Sigmoid colon (tissue), 7 donors: ENCODE results near the gene MED13L. TPM values are rescaled to one million over a fixed set of nuclear protein-coding genes. Genes with fewer than 3 reads are reported as not detected.

Experiments used
- DNase-seq: peaks from one replicate; pipeline ENCODE4 v3.0.0-alpha.2; 2019
- H3K27ac ChIP-seq, 4 donors: fragments of 200-600 bp; sonication (generic); one replicate each; pipeline ENCODE4 v1.5.1; 2016 to 2019; ENCODE audit warnings: mild to moderate bottlenecking in 1 of 4
- H3K27me3 ChIP-seq, 3 donors: fragments of 200-600 bp; sonication (generic); one replicate each; pipeline ENCODE4 v1.5.1; 2019; ENCODE audit warnings: mild to moderate bottlenecking in 1 of 3
- H3K36me3 ChIP-seq, 4 donors: fragments of 200-600 bp; sonication (generic); one replicate each; pipeline ENCODE4 v1.5.1; 2016 to 2019
- H3K4me1 ChIP-seq, 4 donors: fragments of 200-600 bp; sonication (generic); one replicate each; pipeline ENCODE4 v1.5.1; 2017 to 2019
- H3K4me3 ChIP-seq, 4 donors: fragments of 200-600 bp; sonication (generic); one replicate each; pipeline ENCODE4 v1.5.1; 2017 to 2019; ENCODE audit warnings: mild to moderate bottlenecking in 2 of 4, moderate library complexity in 1 of 4
- H3K9me3 ChIP-seq, 4 donors: fragments of 200-600 bp in 3 of 4; sonication (generic) in 3 of 4; one replicate each; pipeline versions ENCODE4 v1.5.1 to v1.6.1; 2013 to 2019
- CTCF ChIP-seq, 4 experiments: fragments of 450-650 bp in 3 of 4; fragments of 200-600 bp in 1 of 4; IDR thresholded peaks; one replicate each; pipeline ENCODE4 v1.5.1; 2016 to 2019; ENCODE audit warnings: antibody characterized with exemption in 4 of 4, mild to moderate bottlenecking in 3 of 4, moderate library complexity in 2 of 4
- EP300 ChIP-seq, 4 donors: sonication (generic); formaldehyde crosslinking; IDR thresholded peaks; one replicate each; pipeline ENCODE4 v1.6.1; 2017; ENCODE audit warnings: antibody characterized with exemption in 4 of 4
- POLR2A ChIP-seq, 2 donors: fragments of 450-650 bp; IDR thresholded peaks; one replicate each; pipeline ENCODE4 v1.6.1; 2016; ENCODE audit warnings: antibody characterized with exemption in 2 of 2, mild to moderate bottlenecking in 2 of 2, moderate library complexity in 2 of 2
- POLR2AphosphoS5 ChIP-seq, 4 donors: sonication (generic); formaldehyde crosslinking; IDR thresholded peaks; one replicate each; pipeline ENCODE4 v1.6.1; 2017; ENCODE audit warnings: antibody characterized with exemption in 4 of 4
- WGBS, 2 donors: extraction: QIAGEN DNeasy Blood & Tissue Kit; methylation state at CpG; one replicate each; pipeline ENCODE4 v1.1.7; 2013; 5-methylcytosine and 5-hydroxymethylcytosine counted together
- intact Hi-C: fragments of 100-400 bp; cut with DNase I; formaldehyde crosslinking; loops from one replicate; pipeline ENCODE4 v1.15.1; 2023
- polyA plus RNA-seq, 3 donors: library from polyadenylated mRNA; stranded (reverse); fragments of 200-250 nt; gene quantifications; one replicate each; pipeline ENCODE4 v1.2.3, GENCODE V29; 2013
- total RNA-seq, 4 donors: library from RNA; depleted of rRNA; stranded (reverse); fragments of >200 nt; gene quantifications; one replicate each; pipeline ENCODE4 v1.1.0, GENCODE V29; 2016
- donor health status: healthy with polysubstance abuse.
- donor health status: Bipolar disorder and iron deficiency.
- donor health status: healthy.

MED13L gene
- total and polyA plus RNA-seq, 7 donors = 12.5 to 246 (median 151) TPM

GRCh38 chr12:115942346-115942745 lies 335.1 kb downstream of the MED13L start:
- no peaks in the 10 kb centered on the region for H3K9me3 ChIP-seq
- 83 to 93% methylated on average over 1 of the region's 1 CpG for WGBS, 2 donors
- peaks cover 0 to 6% (median 0%) of the 10 kb centered on the region in 3 donors for H3K27me3 ChIP-seq
- TF ChIP-seq POLR2A (IDR thresholded peaks at IDR 0.05) (no peak), EP300 (IDR thresholded peaks at IDR 0.05) (no peak), CTCF (IDR thresholded peaks at IDR 0.05) (no peak), POLR2AphosphoS5 (IDR thresholded peaks at IDR 0.05) (no peak)
- H3K4me3 ChIP-seq = no peak overlapping the region
- H3K27ac ChIP-seq = no peak overlapping the region
- no peaks in the 10 kb centered on the region for H3K4me1 ChIP-seq
- intact Hi-C loops = no loop called here
- H3K36me3 ChIP-seq = no peaks in the 10 kb centered on the region
- DNase-seq = no peak

- H3K27ac ChIP-seq = no peak overlapping the region
- H3K4me3 ChIP-seq = no peak overlapping the region
- H3K9me3 ChIP-seq = no peaks in the 10 kb centered on the region
- H3K4me1 ChIP-seq = no peaks in the 10 kb centered on the region
- H3K27me3 ChIP-seq = peaks cover 0 to 6% (median 0%) of the 10 kb centered on the region in 3 donors
- intact Hi-C loops = no loop called here
- TF ChIP-seq CTCF (IDR thresholded peaks at IDR 0.05) = no peak
- TF ChIP-seq EP300 (IDR thresholded peaks at IDR 0.05) = no peak
- TF ChIP-seq POLR2AphosphoS5 (IDR thresholded peaks at IDR 0.05) = no peak
- TF ChIP-seq POLR2A (IDR thresholded peaks at IDR 0.05) = no peak
- no peak for DNase-seq
- 90 to 95% methylated on average over 5 of the region's 5 CpGs for WGBS, 2 donors
- no peaks in the 10 kb centered on the region for H3K36me3 ChIP-seq
These were observed 336.1 kb downstream of the MED13L start for GRCh38 chr12:115941362-115941761.

- no peaks in the 10 kb centered on the region for H3K36me3 ChIP-seq
- no peaks in the 10 kb centered on the region for H3K9me3 ChIP-seq
- H3K27ac ChIP-seq = no peak overlapping the region
- WGBS, 2 donors = 89% methylated on average over 1 of the region's 1 CpG
- H3K4me1 ChIP-seq = no peaks in the 10 kb centered on the region
- TF ChIP-seq CTCF (IDR thresholded peaks at IDR 0.05) (no peak), EP300 (IDR thresholded peaks at IDR 0.05) (no peak), POLR2AphosphoS5 (IDR thresholded peaks at IDR 0.05) (no peak), POLR2A (IDR thresholded peaks at IDR 0.05) (no peak)
- no peak overlapping the region for H3K4me3 ChIP-seq
- peaks cover 0 to 6% (median 0%) of the 10 kb centered on the region in 3 donors for H3K27me3 ChIP-seq
- intact Hi-C loops = no loop called here
- no peak for DNase-seq
These were observed 338.6 kb downstream of the MED13L start for GRCh38 chr12:115938794-115939377.

GRCh38 chr12:115936997-115937916 lies 340.2 kb downstream of the MED13L start:
- Histone ChIP-seq H3K9me3 (no peaks in the 10 kb centered on the region), H3K27ac (no peak overlapping the region), H3K4me1 (no peaks in the 10 kb centered on the region), H3K27me3 (no peaks in the 10 kb centered on the region), H3K4me3 (no peak overlapping the region), H3K36me3 (no peaks in the 10 kb centered on the region)
- TF ChIP-seq CTCF (IDR thresholded peaks at IDR 0.05) = no peak
- TF ChIP-seq EP300 (IDR thresholded peaks at IDR 0.05) = no peak
- TF ChIP-seq POLR2AphosphoS5 (IDR thresholded peaks at IDR 0.05) = no peak
- no peak for TF ChIP-seq POLR2A (IDR thresholded peaks at IDR 0.05)
- intact Hi-C loops = no loop called here
- WGBS, 2 donors = 65 to 91% methylated on average over 8 of the region's 8 CpGs
- no peak for DNase-seq
